CD14-positive monocyte (primary cell): ENCODE results near the gene WDR35. TPM values are rescaled to one million over a fixed set of nuclear protein-coding genes. Genes with fewer than 3 reads are reported as not detected.
A peak's percentile ranks its signal among the peaks of the same experiment; 100 is the strongest.

Experiments
- DNase-seq, 3 donors: peaks; one replicate each; pipeline ENCODE4 v3.0.0-alpha.2; 2011 to 2022
- H2AFZ ChIP-seq: 2 replicates; pipeline ENCODE4 v1.6.0; 2012; ENCODE audit warnings: mild to moderate bottlenecking, low read depth, low read length, inconsistent platforms; ENCODE audit not compliant: insufficient read depth, poor library complexity, severe bottlenecking
- H3K27ac ChIP-seq, 2 donors: 1 replicate in 1 of 2; 2 replicates in 1 of 2; pipeline ENCODE4 v1.5.1; 2012 to 2013; ENCODE audit warnings: low read length in 2 of 2, control low read depth in 1 of 2, inconsistent platforms in 1 of 2, low read depth in 1 of 2, mild to moderate bottlenecking in 1 of 2
- H3K27me3 ChIP-seq, 2 donors: one replicate each; pipeline versions ENCODE4 v1.6.0 to v1.6.1; 2011 to 2013; ENCODE audit warnings: low read length in 2 of 2; ENCODE audit not compliant: control insufficient read depth in 2 of 2, insufficient read depth in 2 of 2
- H3K36me3 ChIP-seq, 2 donors: replicated peaks in 1 of 2; 1 replicate in 1 of 2; 2 replicates in 1 of 2; pipeline versions ENCODE4 v1.5.1 to v1.6.1; 2012 to 2013; ENCODE audit warnings: low read length in 2 of 2, control low read depth in 1 of 2, inconsistent platforms in 1 of 2, mild to moderate bottlenecking in 1 of 2; ENCODE audit not compliant: insufficient read depth in 2 of 2, control insufficient read depth in 1 of 2
- H3K4me1 ChIP-seq, 2 donors: 1 replicate in 1 of 2; 2 replicates in 1 of 2; pipeline versions ENCODE4 v1.5.1 to v1.6.1; 2012 to 2013; ENCODE audit warnings: low read length in 2 of 2, control low read depth in 1 of 2, inconsistent platforms in 1 of 2, mild to moderate bottlenecking in 1 of 2, moderate library complexity in 1 of 2; ENCODE audit not compliant: insufficient read depth in 2 of 2, control insufficient read depth in 1 of 2
- H3K4me2 ChIP-seq: replicated peaks from 2 replicates; pipeline ENCODE3; 2012; ENCODE audit warnings: low read length, moderate library complexity, mild to moderate bottlenecking; ENCODE audit not compliant: poor library complexity, severe bottlenecking; ENCODE audit errors: extremely low read depth
- H3K4me3 ChIP-seq, 3 experiments: fragments of 200-600 bp in 1 of 3; sonication (generic) in 1 of 3; replicated peaks in 1 of 3; 1 replicate in 2 of 3; 2 replicates in 1 of 3; pipeline ENCODE4 v1.5.1; 2011 to 2013; ENCODE audit warnings: low read length in 3 of 3, mild to moderate bottlenecking in 3 of 3, control low read depth in 2 of 3, low read depth in 2 of 3, inconsistent platforms in 1 of 3, moderate library complexity in 1 of 3
- H3K79me2 ChIP-seq: 2 replicates; pipeline ENCODE4 v1.6.0; 2012; ENCODE audit warnings: mild to moderate bottlenecking, control low read depth, inconsistent platforms, low read length, moderate library complexity; ENCODE audit not compliant: insufficient read depth
- H3K9ac ChIP-seq: 2 replicates; pipeline ENCODE4 v1.6.0; 2017; ENCODE audit warnings: low read length, mild to moderate bottlenecking; ENCODE audit not compliant: insufficient read depth, poor library complexity, severe bottlenecking
- H3K9me3 ChIP-seq, 2 donors: replicated peaks in 1 of 2; 1 replicate in 1 of 2; 2 replicates in 1 of 2; pipeline versions ENCODE4 v1.5.1 to v1.6.1; 2012 to 2013; ENCODE audit warnings: low read length in 2 of 2, control low read depth in 1 of 2; ENCODE audit not compliant: control insufficient read depth in 1 of 2, insufficient read depth in 1 of 2
- H4K20me1 ChIP-seq: 2 replicates; pipeline ENCODE4 v1.6.0; 2012; ENCODE audit warnings: mild to moderate bottlenecking, low read length, control low read depth, moderate library complexity; ENCODE audit not compliant: insufficient read depth
- H3K27ac Mint-ChIP-seq, 7 donors: one replicate each; pipeline ENCODE4 v1.8.0; 2020; ENCODE audit warnings: mild to moderate bottlenecking in 7 of 7, mixed read lengths in 7 of 7, moderate library complexity in 6 of 7, inconsistent platforms in 2 of 7
- H3K27me3 Mint-ChIP-seq, 3 donors: one replicate each; pipeline ENCODE4 v1.8.0; 2021 to 2022; ENCODE audit warnings: low read depth in 3 of 3, mild to moderate bottlenecking in 3 of 3, mixed read lengths in 3 of 3, moderate library complexity in 3 of 3, inconsistent platforms in 1 of 3
- H3K36me3 Mint-ChIP-seq, 2 donors: one replicate each; pipeline ENCODE4 v1.8.0; 2020; ENCODE audit warnings: mixed read lengths in 2 of 2, inconsistent platforms in 1 of 2, mild to moderate bottlenecking in 1 of 2
- H3K4me1 Mint-ChIP-seq: one replicate; pipeline ENCODE4 v1.8.0; 2020; ENCODE audit warnings: mild to moderate bottlenecking, mixed read lengths
- H3K4me3 Mint-ChIP-seq, 2 donors: one replicate each; pipeline ENCODE4 v1.8.0; 2020; ENCODE audit warnings: mild to moderate bottlenecking in 2 of 2, mixed read lengths in 2 of 2, moderate library complexity in 1 of 2
- H3K9me3 Mint-ChIP-seq, 7 donors: one replicate each; pipeline ENCODE4 v1.8.0; 2020 to 2022; ENCODE audit warnings: mixed read lengths in 7 of 7, mild to moderate bottlenecking in 6 of 7, moderate library complexity in 6 of 7, inconsistent platforms in 2 of 7
- CTCF ChIP-seq: fragments of 200-600 bp; IDR thresholded peaks from one replicate; pipeline ENCODE4 v1.8.0; 2022; ENCODE audit warnings: antibody characterized with exemption, mild to moderate bottlenecking
- WGBS: methylation state at CpG from one replicate; pipeline ENCODE4 v1.1.5; 2013; ENCODE audit warnings: missing lambda C conversion rate; ENCODE audit not compliant: insufficient coverage; 5-methylcytosine and 5-hydroxymethylcytosine counted together
- intact Hi-C, 2 donors: fragments of 100-400 bp; cut with micrococcal nuclease; formaldehyde crosslinking; loops; one replicate each; pipeline versions ENCODE4 v1.15.0 to v1.15.1; 2023
- polyA plus RNA-seq, 3 donors: library from polyadenylated mRNA; depleted of rRNA in 1 of 3; unstranded in 2 of 3; stranded (reverse) in 1 of 3; fragments of 300-500 nt in 2 of 3; fragments of >200 nt in 1 of 3; fragmentation: Illumina TruSeq in 2 of 3; gene quantifications; 1 replicate in 2 of 3; 2 replicates in 1 of 3; pipeline ENCODE4 v1.2.3, GENCODE V29; 2012 to 2021

WDR35 gene
- polyA plus RNA-seq, 3 donors, result 0.28 to 1.0 (median 0.67) TPM

DNA sequence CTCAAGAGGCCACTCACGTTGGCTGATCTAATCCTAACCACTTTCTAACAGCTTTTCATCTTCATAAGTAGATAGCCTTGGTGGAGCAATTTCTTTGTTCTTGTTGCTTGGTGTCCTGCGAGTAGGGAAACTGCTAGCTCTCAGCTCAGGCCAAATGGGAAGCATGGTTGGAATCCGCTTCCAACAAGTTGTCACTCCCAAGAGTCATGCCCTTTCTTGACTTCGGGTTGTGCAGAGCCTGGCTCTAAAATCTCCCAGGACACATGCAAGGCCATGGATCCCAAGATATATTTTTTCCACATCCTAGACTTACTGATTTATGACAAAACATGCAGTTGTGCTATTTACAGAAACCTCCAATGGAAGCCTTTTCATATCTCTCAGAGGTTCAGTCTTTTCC lies 29.8 kb upstream of the WDR35 start:
- intact Hi-C loops, result loop anchor here in 1 of 2 donors (5.0 kb wide), 1 partner anchor 78 kb away; no protein-coding TSS in a partner anchor
- H3K9me3 ChIP-seq, result peaks cover 23 to 32% of the 10 kb centered on the region in 2 donors
- Mint-ChIP-seq H3K27ac (peak overlapping the region in 1 of 7 donors; percentile 7), H3K36me3 (peaks cover 5 to 9% of the 10 kb centered on the region in 2 donors), H3K9me3 (peaks cover 25 to 38% (median 30%) of the 10 kb centered on the region in 7 donors), H3K4me1 (peaks cover 14% of the 10 kb centered on the region), H3K27me3 (peaks cover 3 to 5% (median 4%) of the 10 kb centered on the region in 3 donors), H3K4me3 (no peak overlapping the region)
- H2AFZ ChIP-seq, result no peak overlapping the region
- no peaks in the 10 kb centered on the region for H3K36me3 ChIP-seq
- no peaks in the 10 kb centered on the region for H3K79me2 ChIP-seq
- WGBS, result 97% methylated on average over 3 of the region's 4 CpGs
- no peak for DNase-seq
- H3K4me1 ChIP-seq, result no peaks in the 10 kb centered on the region
- H3K4me2 ChIP-seq, result no peak overlapping the region
- H3K27me3 ChIP-seq, result peaks cover under 1 to 2% of the 10 kb centered on the region in 2 donors
- no peak overlapping the region for H3K27ac ChIP-seq
- TF ChIP-seq CTCF, result no peak
- H3K4me3 ChIP-seq, result no peak overlapping the region
- H4K20me1 ChIP-seq, result no peaks in the 10 kb centered on the region
- no peak overlapping the region for H3K9ac ChIP-seq

GRCh38 chr2:20018601-20019152 lies 28.8 kb upstream of the WDR35 start:
- Histone ChIP-seq H3K36me3 (no peaks in the 10 kb centered on the region), H4K20me1 (no peaks in the 10 kb centered on the region), H3K4me1 (no peaks in the 10 kb centered on the region), H3K27ac (no peak overlapping the region), H3K4me2 (no peak overlapping the region), H3K9me3 (peaks cover 23 to 32% of the 10 kb centered on the region in 2 donors), H3K79me2 (no peaks in the 10 kb centered on the region), H2AFZ (no peak overlapping the region), H3K9ac (no peak overlapping the region), H3K4me3 (no peak overlapping the region), H3K27me3 (peaks cover 11 to 12% of the 10 kb centered on the region in 2 donors)
- WGBS, result no CpG with 5 or more reads among the region's 2 CpGs
- no peak for DNase-seq
- Mint-ChIP-seq H3K36me3 (peaks cover 5 to 9% of the 10 kb centered on the region in 2 donors), H3K27me3 (peaks cover 7 to 15% (median 14%) of the 10 kb centered on the region in 3 donors), H3K27ac (no peak overlapping the region), H3K4me1 (peaks cover 10% of the 10 kb centered on the region), H3K9me3 (peaks cover 25 to 38% (median 30%) of the 10 kb centered on the region in 7 donors), H3K4me3 (no peak overlapping the region)
- intact Hi-C loops, result loop anchor here in 1 of 2 donors (5.0 kb wide), 1 partner anchor 79 kb away; no protein-coding TSS in a partner anchor
- no peak for TF ChIP-seq CTCF
